ENCODE results near the gene YTHDF2. TPM values are rescaled to one million over a fixed set of nuclear protein-coding genes. Genes with fewer than 3 reads are reported as not detected.
"Not testable (repeated sequence)": the region's sequence is repeated elsewhere in the genome, so short reads cannot be mapped to it uniquely, and the experiment has no call there.

The YTHDF2 gene
- total and polyA plus RNA-seq, 2 experiments from 2014 or later: 62.8 to 84.0 TPM

- no peak for TF ChIP-seq CTCF (IDR thresholded peaks at IDR 0.05; ENCODE audit: low read depth, low read length)
- peak in 1 of 2 donors; percentile 49 for DNase-seq (ENCODE audit: low read depth in 1 of 2, low spot score in 1 of 2)
- H3K9me3 ChIP-seq (ENCODE audit: low read depth): no peaks in the 10 kb centered on the region
- H3K4me3 ChIP-seq: no peak overlapping the region
- peaks cover 32% of the 10 kb centered on the region for H3K4me1 ChIP-seq (ENCODE audit: low read depth)
- peak overlapping the region; percentile 44 for H3K27ac ChIP-seq
- no peaks in the 10 kb centered on the region for H3K27me3 ChIP-seq
- no peaks in the 10 kb centered on the region for H3K36me3 ChIP-seq
These were observed 55.9 kb downstream of the YTHDF2 start for GRCh38 chr1:28792644-28793121.

- not testable (repeated sequence) for H3K9me3 ChIP-seq (ENCODE audit: low read depth); H3K27me3 ChIP-seq; H3K36me3 ChIP-seq; H3K4me3 ChIP-seq; DNase-seq (ENCODE audit: low read depth in 1 of 2, low spot score in 1 of 2); H3K27ac ChIP-seq
- H3K4me1 ChIP-seq (ENCODE audit: low read depth): peaks cover 32% of the 10 kb centered on the region
These were observed 57.8 kb downstream of the YTHDF2 start for GRCh38 chr1:28794582-28794981.

- Histone ChIP-seq H3K27me3 (no peaks in the 10 kb centered on the region), H3K4me1 (ENCODE audit: low read depth) (peaks cover 32% of the 10 kb centered on the region), H3K4me3 (no peak overlapping the region), H3K9me3 (ENCODE audit: low read depth) (no peaks in the 10 kb centered on the region), H3K27ac (peak overlapping the region; percentile 22), H3K36me3 (no peaks in the 10 kb centered on the region)
- no peak for TF ChIP-seq CTCF (IDR thresholded peaks at IDR 0.05; ENCODE audit: low read depth, low read length)
- DNase-seq (ENCODE audit: low read depth in 1 of 2, low spot score in 1 of 2): peak; percentile 29 to 52
These were observed 59.8 kb downstream of the YTHDF2 start for GRCh38 chr1:28796352-28797211.

- H3K36me3 ChIP-seq: no peaks in the 10 kb centered on the region
- peaks cover 13% of the 10 kb centered on the region for H3K4me1 ChIP-seq (ENCODE audit: low read depth)
- H3K27ac ChIP-seq: no peak overlapping the region
- H3K27me3 ChIP-seq: no peaks in the 10 kb centered on the region
- no peaks in the 10 kb centered on the region for H3K9me3 ChIP-seq (ENCODE audit: low read depth)
- no peak for DNase-seq (ENCODE audit: low read depth in 1 of 2, low spot score in 1 of 2)
- no peak for TF ChIP-seq CTCF (IDR thresholded peaks at IDR 0.05; ENCODE audit: low read depth, low read length)
- no peak overlapping the region for H3K4me3 ChIP-seq
These were observed 63.6 kb downstream of the YTHDF2 start for GRCh38 chr1:28800324-28800723.

- Histone ChIP-seq H3K36me3 (no peaks in the 10 kb centered on the region), H3K4me3 (no peak overlapping the region), H3K27ac (no peak overlapping the region), H3K4me1 (ENCODE audit: low read depth) (peaks cover 7% of the 10 kb centered on the region), H3K27me3 (no peaks in the 10 kb centered on the region), H3K9me3 (ENCODE audit: low read depth) (no peaks in the 10 kb centered on the region)
- no peak for TF ChIP-seq CTCF (IDR thresholded peaks at IDR 0.05; ENCODE audit: low read depth, low read length)
- DNase-seq (ENCODE audit: low read depth in 1 of 2, low spot score in 1 of 2): no peak
These were observed 64.7 kb downstream of the YTHDF2 start for GRCh38 chr1:28801461-28801860.

- Histone ChIP-seq H3K27me3 (no peaks in the 10 kb centered on the region), H3K36me3 (no peaks in the 10 kb centered on the region), H3K27ac (no peak overlapping the region), H3K4me1 (ENCODE audit: low read depth) (no peaks in the 10 kb centered on the region), H3K4me3 (no peak overlapping the region), H3K9me3 (ENCODE audit: low read depth) (no peaks in the 10 kb centered on the region)
- no peak for DNase-seq (ENCODE audit: low read depth in 1 of 2, low spot score in 1 of 2)
- no peak for TF ChIP-seq CTCF (IDR thresholded peaks at IDR 0.05; ENCODE audit: low read depth, low read length)
These were observed 66.3 kb downstream of the YTHDF2 start for GRCh38 chr1:28803051-28803450.

All from cardiac muscle cell (in vitro differentiated cells and primary cell).